HEK293T (cell line): ENCODE measurements around the gene SETBP1.

Experiments used
- ARNT ChIP-seq: fragments of 450-650 bp; IDR thresholded peaks from 2 replicates; pipeline ENCODE4 v1.6.1; 2017; ENCODE audit warnings: mild to moderate bottlenecking
- BHLHE40 ChIP-seq: fragments of 450-650 bp; IDR thresholded peaks from 2 replicates; pipeline ENCODE4 v1.6.1; 2016; ENCODE audit warnings: mild to moderate bottlenecking, moderate library complexity, borderline replicate concordance
- CTBP1 ChIP-seq: fragments of 450-650 bp; IDR thresholded peaks from 2 replicates; pipeline ENCODE4 v1.6.1; 2016; ENCODE audit warnings: borderline replicate concordance
- FOXK2 ChIP-seq: fragments of 450-650 bp; IDR thresholded peaks from 2 replicates; pipeline ENCODE4 v1.6.1; 2016; ENCODE audit warnings: mild to moderate bottlenecking
- FOXM1 ChIP-seq: fragments of 450-650 bp; IDR thresholded peaks from 2 replicates; pipeline ENCODE4 v1.6.1; 2017; ENCODE audit warnings: mild to moderate bottlenecking, borderline replicate concordance
- HDGF ChIP-seq: fragments of 450-650 bp; IDR thresholded peaks from 2 replicates; pipeline ENCODE4 v1.6.1; 2017; ENCODE audit warnings: antibody characterized with exemption, borderline replicate concordance
- L3MBTL2 ChIP-seq: fragments of 450-650 bp; conservative IDR thresholded peaks from 2 replicates; pipeline ENCODE4 v1.6.1; 2016; ENCODE audit warnings: mild to moderate bottlenecking
- NFRKB ChIP-seq: fragments of 450-650 bp; IDR thresholded peaks from 2 replicates; pipeline ENCODE4 v1.6.1; 2016; ENCODE audit warnings: mild to moderate bottlenecking, moderate library complexity
- SP1 ChIP-seq: fragments of 450-650 bp; IDR thresholded peaks from 2 replicates; pipeline ENCODE4 v1.6.1; 2017
- SUZ12 ChIP-seq: fragments of 450-650 bp; IDR thresholded peaks from 2 replicates; pipeline ENCODE4 v1.6.1; 2016; ENCODE audit warnings: mild to moderate bottlenecking
- TARDBP ChIP-seq: fragments of 450-650 bp; IDR thresholded peaks from 2 replicates; pipeline ENCODE4 v1.6.1; 2016
- ZNF384 ChIP-seq: fragments of 450-650 bp; IDR thresholded peaks from 2 replicates; pipeline ENCODE4 v1.6.1; 2016
- TF ChIP-seq, protein P1 (sequence below): fragments of 450-650 bp; IDR thresholded peaks from 2 replicates; pipeline ENCODE4 v1.6.1; 2016

DNA sequence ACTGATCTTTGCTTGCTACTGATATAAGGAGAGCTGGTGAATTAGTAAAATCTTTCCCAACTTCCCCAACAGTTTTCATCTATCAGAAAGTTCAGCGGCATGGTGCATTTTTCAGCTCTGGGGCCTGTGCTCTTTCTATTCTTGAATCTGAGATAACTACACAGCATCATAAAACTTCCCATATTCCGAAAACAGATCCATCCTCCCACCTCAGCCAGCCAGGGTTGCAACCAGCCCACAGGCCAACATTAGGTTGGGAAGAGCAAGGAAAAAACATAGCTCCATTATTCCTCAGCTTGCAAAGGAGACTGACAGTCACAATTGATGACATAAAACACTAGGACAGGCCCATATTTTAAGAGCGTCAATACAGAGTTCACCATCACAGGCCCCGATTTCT lies 297.2 kb downstream of the SETBP1 start:
- TF ChIP-seq NFRKB (no peak), FOXK2 (no peak), ARNT (no peak), TARDBP (no peak), SP1 (no peak), ZNF384 (no peak), FOXM1 (no peak), BHLHE40 (no peak), CTBP1 (no peak), HDGF (no peak), SUZ12 (no peak), L3MBTL2 (no peak)
- TF ChIP-seq, protein P1, sequence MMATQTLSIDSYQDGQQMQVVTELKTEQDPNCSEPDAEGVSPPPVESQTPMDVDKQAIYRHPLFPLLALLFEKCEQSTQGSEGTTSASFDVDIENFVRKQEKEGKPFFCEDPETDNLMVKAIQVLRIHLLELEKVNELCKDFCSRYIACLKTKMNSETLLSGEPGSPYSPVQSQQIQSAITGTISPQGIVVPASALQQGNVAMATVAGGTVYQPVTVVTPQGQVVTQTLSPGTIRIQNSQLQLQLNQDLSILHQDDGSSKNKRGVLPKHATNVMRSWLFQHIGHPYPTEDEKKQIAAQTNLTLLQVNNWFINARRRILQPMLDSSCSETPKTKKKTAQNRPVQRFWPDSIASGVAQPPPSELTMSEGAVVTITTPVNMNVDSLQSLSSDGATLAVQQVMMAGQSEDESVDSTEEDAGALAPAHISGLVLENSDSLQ, result no peak
